SK-N-SH treated with all-trans-retinoic acid at 6 μM for 48 hours (cell line): ENCODE results near the gene STAB2.

Experiments used
- CSDC2 ChIP-seq: fragments of 250-450 bp; sonication (Bioruptor Pico); IDR thresholded peaks from 2 replicates; pipeline ENCODE4 v1.5.0; 2020; ENCODE audit warnings: mild to moderate bottlenecking, moderate library complexity
- GLIS3 ChIP-seq: fragments of 250-450 bp; sonication (Bioruptor Pico); IDR thresholded peaks from 2 replicates; pipeline ENCODE4 v1.5.0; 2020; ENCODE audit warnings: mild to moderate bottlenecking, moderate library complexity
- ISL1 ChIP-seq: fragments of 250-450 bp; sonication (Bioruptor Pico); IDR thresholded peaks from 2 replicates; pipeline ENCODE4 v2.1.2; 2022; ENCODE audit warnings: mild to moderate bottlenecking, moderate library complexity
- PPARA ChIP-seq: fragments of 250-450 bp; sonication (Bioruptor Pico); IDR thresholded peaks from 2 replicates; pipeline ENCODE4 v1.5.0; 2020; ENCODE audit warnings: mild to moderate bottlenecking, borderline replicate concordance
- RARB ChIP-seq: fragments of 250-450 bp; sonication (Bioruptor Pico); IDR thresholded peaks from 2 replicates; pipeline ENCODE4 v1.8.0; 2021; ENCODE audit warnings: mild to moderate bottlenecking, moderate library complexity
- SNAI2 ChIP-seq: fragments of 250-450 bp; sonication (Bioruptor Pico); IDR thresholded peaks from 2 replicates; pipeline ENCODE4 v1.5.0; 2020; ENCODE audit warnings: mild to moderate bottlenecking, moderate library complexity
- ZC3H10 ChIP-seq: fragments of 250-450 bp; sonication (Bioruptor Pico); IDR thresholded peaks from 2 replicates; pipeline ENCODE4 v1.5.1; 2021; ENCODE audit warnings: mild to moderate bottlenecking, moderate library complexity
- ZFP30 ChIP-seq: fragments of 450-650 bp; formaldehyde crosslinking; IDR thresholded peaks from 2 replicates; pipeline ENCODE4 v1.5.0; 2022; ENCODE audit warnings: mild to moderate bottlenecking, moderate library complexity
- ZNF565 ChIP-seq: fragments of 450-650 bp; formaldehyde crosslinking; conservative IDR thresholded peaks from 2 replicates; pipeline ENCODE4 v1.5.0; 2020; ENCODE audit warnings: low read depth, mild to moderate bottlenecking, moderate library complexity
- ZNF8 ChIP-seq: fragments of 450-650 bp; formaldehyde crosslinking; IDR thresholded peaks from 2 replicates; pipeline ENCODE4 v1.5.0; 2020; ENCODE audit warnings: mild to moderate bottlenecking, moderate library complexity
- TF ChIP-seq, protein P1 (sequence below): fragments of 250-450 bp; sonication (Bioruptor Pico); IDR thresholded peaks from 2 replicates; pipeline ENCODE4 v1.5.1; 2021; ENCODE audit warnings: mild to moderate bottlenecking, moderate library complexity
- TF ChIP-seq, protein P2 (sequence below): fragments of 250-450 bp; sonication (Bioruptor Pico); IDR thresholded peaks from 2 replicates; pipeline ENCODE4 v1.8.0; 2021; ENCODE audit warnings: low read depth, mild to moderate bottlenecking, moderate library complexity, borderline replicate concordance

DNA sequence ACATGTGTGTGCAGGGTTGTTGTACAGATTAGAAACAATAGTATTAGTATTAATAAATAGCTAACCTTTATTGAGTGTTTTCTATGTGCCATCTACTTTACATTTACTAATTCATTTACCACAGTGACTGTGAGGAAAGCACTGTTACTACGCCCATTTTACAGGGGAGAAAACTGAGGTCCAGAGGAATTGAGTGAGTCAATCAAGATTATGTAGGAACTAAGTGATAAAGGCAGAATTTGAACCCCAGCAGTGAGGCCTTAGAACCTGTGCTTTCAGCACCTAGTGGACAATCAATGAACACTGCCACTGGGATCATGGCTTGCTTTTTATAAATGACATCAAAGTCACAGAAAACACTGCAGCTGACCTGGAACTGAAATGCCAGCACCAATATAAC lies 225.7 kb downstream of the STAB2 start:
- TF ChIP-seq GLIS3 (CRISPR knock-in tag): no peak
- no peak for TF ChIP-seq PPARA (CRISPR knock-in tag)
- no peak for TF ChIP-seq ZFP30 (CRISPR knock-in tag)
- TF ChIP-seq ISL1: no peak
- TF ChIP-seq ZNF565: no peak
- no peak for TF ChIP-seq SNAI2 (CRISPR knock-in tag)
- TF ChIP-seq RARB: no peak
- TF ChIP-seq CSDC2: no peak
- TF ChIP-seq, protein P1, sequence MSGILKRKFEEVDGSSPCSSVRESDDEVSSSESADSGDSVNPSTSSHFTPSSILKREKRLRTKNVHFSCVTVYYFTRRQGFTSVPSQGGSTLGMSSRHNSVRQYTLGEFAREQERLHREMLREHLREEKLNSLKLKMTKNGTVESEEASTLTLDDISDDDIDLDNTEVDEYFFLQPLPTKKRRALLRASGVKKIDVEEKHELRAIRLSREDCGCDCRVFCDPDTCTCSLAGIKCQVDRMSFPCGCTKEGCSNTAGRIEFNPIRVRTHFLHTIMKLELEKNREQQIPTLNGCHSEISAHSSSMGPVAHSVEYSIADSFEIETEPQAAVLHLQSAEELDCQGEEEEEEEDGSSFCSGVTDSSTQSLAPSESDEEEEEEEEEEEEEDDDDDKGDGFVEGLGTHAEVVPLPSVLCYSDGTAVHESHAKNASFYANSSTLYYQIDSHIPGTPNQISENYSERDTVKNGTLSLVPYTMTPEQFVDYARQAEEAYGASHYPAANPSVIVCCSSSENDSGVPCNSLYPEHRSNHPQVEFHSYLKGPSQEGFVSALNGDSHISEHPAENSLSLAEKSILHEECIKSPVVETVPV (CRISPR knock-in tag): no peak
- TF ChIP-seq, protein P2, sequence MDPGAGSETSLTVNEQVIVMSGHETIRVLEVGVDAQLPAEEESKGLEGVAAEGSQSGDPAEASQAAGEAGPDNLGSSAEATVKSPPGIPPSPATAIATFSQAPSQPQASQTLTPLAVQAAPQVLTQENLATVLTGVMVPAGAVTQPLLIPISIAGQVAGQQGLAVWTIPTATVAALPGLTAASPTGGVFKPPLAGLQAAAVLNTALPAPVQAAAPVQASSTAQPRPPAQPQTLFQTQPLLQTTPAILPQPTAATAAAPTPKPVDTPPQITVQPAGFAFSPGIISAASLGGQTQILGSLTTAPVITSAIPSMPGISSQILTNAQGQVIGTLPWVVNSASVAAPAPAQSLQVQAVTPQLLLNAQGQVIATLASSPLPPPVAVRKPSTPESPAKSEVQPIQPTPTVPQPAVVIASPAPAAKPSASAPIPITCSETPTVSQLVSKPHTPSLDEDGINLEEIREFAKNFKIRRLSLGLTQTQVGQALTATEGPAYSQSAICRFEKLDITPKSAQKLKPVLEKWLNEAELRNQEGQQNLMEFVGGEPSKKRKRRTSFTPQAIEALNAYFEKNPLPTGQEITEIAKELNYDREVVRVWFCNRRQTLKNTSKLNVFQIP (CRISPR knock-in tag): no peak
- no peak for TF ChIP-seq ZNF8 (CRISPR knock-in tag)
- TF ChIP-seq ZC3H10 (CRISPR knock-in tag): no peak
